ENCODE results near the gene CTDSPL2.

CTDSPL2 gene

DNA sequence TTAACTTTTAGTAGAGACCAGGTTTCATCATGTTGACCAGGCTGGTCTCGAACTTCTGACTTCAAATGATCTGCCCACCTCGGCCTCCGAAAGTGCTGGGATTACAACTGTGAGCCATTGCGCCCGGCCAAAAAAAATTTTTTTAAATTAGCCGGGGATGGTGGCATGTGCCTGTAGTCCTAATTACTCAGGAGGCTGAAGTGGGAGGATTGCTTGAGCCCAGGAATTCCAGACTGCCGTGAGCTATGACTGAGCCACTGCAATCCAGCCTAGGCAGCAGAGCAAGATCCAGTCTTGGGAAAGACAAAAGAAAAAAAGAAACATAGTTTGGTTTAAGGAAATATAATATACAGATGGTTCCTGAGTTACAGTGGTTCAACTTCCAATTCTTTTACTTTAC is 64.6 kb downstream of the CTDSPL2 start:
- H3K4me1 ChIP-seq = no peaks in the 10 kb centered on the region
- no peaks in the 10 kb centered on the region for H3K9me3 ChIP-seq
- H3K36me3 ChIP-seq = peaks cover 55% of the 10 kb centered on the region
- H3K27me3 ChIP-seq = no peaks in the 10 kb centered on the region
- H3K4me3 ChIP-seq (ENCODE audit: low read depth, low read length) = no peak overlapping the region
- DNase-seq = no peak
- TF ChIP-seq, protein P1, sequence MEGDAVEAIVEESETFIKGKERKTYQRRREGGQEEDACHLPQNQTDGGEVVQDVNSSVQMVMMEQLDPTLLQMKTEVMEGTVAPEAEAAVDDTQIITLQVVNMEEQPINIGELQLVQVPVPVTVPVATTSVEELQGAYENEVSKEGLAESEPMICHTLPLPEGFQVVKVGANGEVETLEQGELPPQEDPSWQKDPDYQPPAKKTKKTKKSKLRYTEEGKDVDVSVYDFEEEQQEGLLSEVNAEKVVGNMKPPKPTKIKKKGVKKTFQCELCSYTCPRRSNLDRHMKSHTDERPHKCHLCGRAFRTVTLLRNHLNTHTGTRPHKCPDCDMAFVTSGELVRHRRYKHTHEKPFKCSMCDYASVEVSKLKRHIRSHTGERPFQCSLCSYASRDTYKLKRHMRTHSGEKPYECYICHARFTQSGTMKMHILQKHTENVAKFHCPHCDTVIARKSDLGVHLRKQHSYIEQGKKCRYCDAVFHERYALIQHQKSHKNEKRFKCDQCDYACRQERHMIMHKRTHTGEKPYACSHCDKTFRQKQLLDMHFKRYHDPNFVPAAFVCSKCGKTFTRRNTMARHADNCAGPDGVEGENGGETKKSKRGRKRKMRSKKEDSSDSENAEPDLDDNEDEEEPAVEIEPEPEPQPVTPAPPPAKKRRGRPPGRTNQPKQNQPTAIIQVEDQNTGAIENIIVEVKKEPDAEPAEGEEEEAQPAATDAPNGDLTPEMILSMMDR (IDR thresholded peaks at IDR 0.05; ENCODE audit: low read depth, low read length) = no peak

DNA sequence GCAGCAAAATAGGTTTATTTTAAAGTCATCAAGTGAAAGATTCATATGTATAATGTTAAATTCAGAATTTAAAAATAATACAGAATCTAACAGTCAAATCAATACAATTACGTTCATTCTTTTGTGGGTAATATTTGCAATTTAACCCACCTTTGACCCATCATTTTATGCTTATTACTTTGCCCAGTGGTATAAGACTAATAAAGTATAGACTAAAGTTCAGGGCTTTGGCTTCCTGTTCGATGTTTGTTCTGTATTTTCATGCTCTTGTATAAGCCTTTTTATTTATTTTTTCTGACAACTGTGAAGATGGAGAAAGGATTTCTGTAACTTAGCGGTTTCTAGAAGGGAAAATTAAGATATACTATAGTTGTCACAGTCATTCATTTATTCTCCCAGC is 65.2 kb downstream of the CTDSPL2 start:
- DNase-seq = no peak
- H3K4me3 ChIP-seq (ENCODE audit: low read depth, low read length) = no peak overlapping the region
- H3K27me3 ChIP-seq = no peaks in the 10 kb centered on the region
- no peaks in the 10 kb centered on the region for H3K4me1 ChIP-seq
- no peaks in the 10 kb centered on the region for H3K9me3 ChIP-seq
- TF ChIP-seq, protein P1 (IDR thresholded peaks at IDR 0.05; ENCODE audit: low read depth, low read length) = no peak
- H3K36me3 ChIP-seq = peaks cover 53% of the 10 kb centered on the region

DNA sequence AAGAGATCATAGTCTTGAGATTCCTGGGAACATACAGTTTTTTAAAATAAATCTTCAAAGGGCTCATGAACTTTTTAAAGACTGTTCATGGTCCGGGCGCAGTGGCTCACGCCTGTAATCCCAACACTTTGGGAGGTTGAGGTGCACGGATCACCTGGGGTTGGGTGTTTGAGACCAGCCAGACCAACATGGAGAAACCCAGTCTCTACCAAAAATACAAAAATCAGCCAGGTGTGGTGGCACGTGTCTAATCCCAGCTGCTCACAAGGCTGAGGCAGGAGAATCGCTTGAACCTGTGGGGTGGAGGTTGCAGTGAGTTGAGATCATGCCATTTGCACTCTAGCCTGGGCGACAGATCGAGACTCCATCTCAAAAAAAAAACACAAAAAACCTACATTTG is 68.1 kb downstream of the CTDSPL2 start:
- TF ChIP-seq, protein P1 (IDR thresholded peaks at IDR 0.05; ENCODE audit: low read depth, low read length) = no peak
- DNase-seq = no peak
- Histone ChIP-seq H3K9me3 (no peaks in the 10 kb centered on the region), H3K36me3 (peaks cover 60% of the 10 kb centered on the region), H3K4me1 (no peaks in the 10 kb centered on the region), H3K4me3 (ENCODE audit: low read depth, low read length) (no peak overlapping the region), H3K27me3 (no peaks in the 10 kb centered on the region)

- DNase-seq = no peak
- Histone ChIP-seq H3K4me1 (no peaks in the 10 kb centered on the region), H3K27me3 (no peaks in the 10 kb centered on the region), H3K36me3 (peaks cover 60% of the 10 kb centered on the region), H3K9me3 (no peaks in the 10 kb centered on the region), H3K4me3 (ENCODE audit: low read depth, low read length) (no peak overlapping the region)
- TF ChIP-seq, protein P1 (IDR thresholded peaks at IDR 0.05; ENCODE audit: low read depth, low read length) = no peak
These were observed 73.1 kb downstream of the CTDSPL2 start for GRCh38 chr15:44500555-44500954.

- H3K36me3 ChIP-seq = peaks cover 50% of the 10 kb centered on the region
- TF ChIP-seq, protein P1 (IDR thresholded peaks at IDR 0.05; ENCODE audit: low read depth, low read length) = peak; percentile 64
These were observed 74.4 kb downstream of the CTDSPL2 start for GRCh38 chr15:44501768-44502366.

GRCh38 chr15:44516436-44516835 is 89.0 kb downstream of the CTDSPL2 start:
- Histone ChIP-seq H3K4me1 (no peaks in the 10 kb centered on the region), H3K9me3 (no peaks in the 10 kb centered on the region), H3K36me3 (peaks cover 37% of the 10 kb centered on the region), H3K4me3 (ENCODE audit: low read depth, low read length) (no peak overlapping the region), H3K27me3 (no peaks in the 10 kb centered on the region)
- TF ChIP-seq, protein P1 (IDR thresholded peaks at IDR 0.05; ENCODE audit: low read depth, low read length) = no peak
- DNase-seq = no peak

More at GRCh38 chr15:44501768-44502366, 74.4 kb downstream of the CTDSPL2 start:
- Histone ChIP-seq H3K9me3 (no peaks in the 10 kb centered on the region), H3K4me1 (no peaks in the 10 kb centered on the region), H3K4me3 (ENCODE audit: low read depth, low read length) (no peak overlapping the region), H3K27me3 (no peaks in the 10 kb centered on the region)
- no peak for DNase-seq
